Activated T-helper 17 cell treated with anti-CD3 and anti-CD28 coated beads, Interleukin-2, amount 50 U/mL, for 72 hours (primary cell): ENCODE data around the gene KRT34. TPM values are rescaled to one million over a fixed set of nuclear protein-coding genes. Genes with fewer than 3 reads are reported as not detected.
A peak's percentile ranks its signal among the peaks of the same experiment; 100 is the strongest.
"Not testable (repeated sequence)": the region's sequence is repeated elsewhere in the genome, so short reads cannot be mapped to it uniquely, and the experiment has no call there.

Experiments used
- ATAC-seq: fragments of 150-1000 bp; cut with Tn5 transposase; replicated peaks from 2 replicates; pipeline ENCODE4 v1.10.0; 2021; ENCODE audit warnings: mild to moderate bottlenecking, moderate library complexity
- H3K27ac Mint-ChIP-seq: one replicate; pipeline ENCODE4 v1.8.0; 2022; ENCODE audit warnings: mixed read lengths
- H3K27me3 Mint-ChIP-seq: one replicate; pipeline ENCODE4 v1.8.0; 2022; ENCODE audit warnings: mixed read lengths
- H3K36me3 Mint-ChIP-seq: one replicate; pipeline ENCODE4 v1.8.0; 2022; ENCODE audit warnings: low read depth, mild to moderate bottlenecking, mixed read lengths
- H3K4me1 Mint-ChIP-seq: one replicate; pipeline ENCODE4 v1.8.0; 2022; ENCODE audit warnings: mixed read lengths
- H3K4me3 Mint-ChIP-seq: one replicate; pipeline ENCODE4 v1.8.0; 2022; ENCODE audit warnings: mild to moderate bottlenecking, mixed read lengths
- H3K9me3 Mint-ChIP-seq: one replicate; pipeline ENCODE4 v1.8.0; 2022; ENCODE audit warnings: mixed read lengths
- total RNA-seq, 2 donors: library from RNA; stranded (reverse); gene quantifications; one replicate each; pipeline ENCODE4 v1.2.3, GENCODE V29; 2022

Gene KRT34
- not detected for total RNA-seq

- H3K4me3 Mint-ChIP-seq, H3K27me3 Mint-ChIP-seq, H3K27ac Mint-ChIP-seq, ATAC-seq, H3K9me3 Mint-ChIP-seq, H3K36me3 Mint-ChIP-seq, H3K4me1 Mint-ChIP-seq: not testable (repeated sequence)
These were observed at the start of gene KRT34 for GRCh38 chr17:41381943-41382342. TSS of gene KRT34 (minus strand) at chr17:41382306. CDS start at chr17:41382246, 60 bp downstream.

DNA sequence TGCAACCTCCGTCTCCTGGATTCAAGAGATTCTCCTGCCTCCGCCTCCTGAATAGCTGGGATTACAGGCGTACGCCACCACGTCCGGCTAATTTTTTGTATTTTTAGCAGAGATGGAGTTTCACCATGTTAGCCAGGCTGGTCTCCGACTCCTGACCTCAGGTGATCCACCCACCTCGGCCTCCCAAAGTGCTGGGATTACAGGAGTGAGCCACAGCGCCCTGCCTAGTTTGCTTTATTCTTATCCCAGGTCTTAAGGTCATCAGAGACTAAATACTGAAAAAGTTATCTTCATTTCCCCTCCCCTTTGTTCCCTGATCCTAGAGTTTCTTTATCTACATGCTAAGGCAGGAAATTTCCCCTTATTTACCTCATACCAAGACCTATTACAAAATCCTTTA lies 48.3 kb upstream of the KRT34 start:
- not testable (repeated sequence) for ATAC-seq, H3K9me3 Mint-ChIP-seq, H3K27ac Mint-ChIP-seq, H3K36me3 Mint-ChIP-seq, H3K4me1 Mint-ChIP-seq, H3K27me3 Mint-ChIP-seq, H3K4me3 Mint-ChIP-seq

DNA sequence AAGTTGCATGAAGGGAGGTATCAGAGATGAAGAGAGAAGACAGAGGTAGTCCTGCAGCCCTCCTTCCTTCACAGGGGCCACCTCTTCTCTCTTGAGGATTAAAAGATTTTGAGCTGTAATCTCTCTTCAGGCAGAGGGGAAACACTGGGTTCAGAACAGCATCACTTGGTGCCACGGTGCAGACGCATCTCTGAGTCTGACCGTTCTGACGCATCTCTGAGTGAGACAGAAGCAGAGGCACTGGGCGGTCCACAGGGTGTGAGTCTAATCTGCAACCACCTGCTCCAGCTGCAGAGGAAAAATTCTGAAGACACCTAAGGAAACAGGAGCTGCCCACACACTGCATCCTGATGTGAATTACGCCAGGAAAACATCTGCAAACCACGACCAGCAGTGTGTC lies 47.6 kb upstream of the KRT34 start:
- H3K9me3 Mint-ChIP-seq, result no peaks in the 10 kb centered on the region
- ATAC-seq, result no peak
- peaks cover 6% of the 10 kb centered on the region for H3K27me3 Mint-ChIP-seq
- no peak overlapping the region for H3K4me3 Mint-ChIP-seq
- peaks cover 4% of the 10 kb centered on the region for H3K4me1 Mint-ChIP-seq
- H3K36me3 Mint-ChIP-seq, result no peaks in the 10 kb centered on the region
- H3K27ac Mint-ChIP-seq, result no peak overlapping the region

DNA sequence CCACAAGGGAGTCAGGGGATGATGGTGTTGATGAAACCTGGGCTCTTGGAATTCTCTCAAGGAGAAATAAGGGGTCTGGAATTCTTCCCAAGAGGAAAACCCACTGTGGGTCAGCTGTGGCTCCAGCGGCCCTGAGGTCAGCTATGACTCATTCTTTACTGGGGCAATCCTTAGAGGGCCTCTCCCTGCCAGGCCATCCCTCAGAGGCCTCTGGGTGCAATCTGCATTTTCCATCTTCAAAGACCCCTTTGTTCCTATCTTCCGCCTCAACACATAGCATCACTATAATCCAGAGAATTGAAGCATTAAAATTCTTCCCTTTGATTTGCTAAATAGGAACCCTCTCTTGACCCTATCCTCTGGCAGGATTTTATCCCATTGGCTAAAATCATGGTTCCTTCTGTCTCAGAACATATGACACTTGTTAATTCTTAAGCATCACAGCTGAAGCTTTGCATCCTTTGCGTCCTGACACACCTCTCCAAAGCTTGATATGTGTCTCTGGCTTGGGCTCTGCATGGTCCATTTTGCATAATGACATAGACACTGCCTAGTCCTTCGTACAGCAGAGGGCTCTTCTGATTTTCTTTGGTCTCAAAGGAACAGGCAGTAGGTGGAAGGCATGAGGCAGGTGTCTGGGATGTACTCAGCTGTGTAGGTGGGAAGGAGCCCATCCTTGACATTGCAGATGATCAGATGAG lies 46.6 kb upstream of the KRT34 start:
- peaks cover 6% of the 10 kb centered on the region for H3K27me3 Mint-ChIP-seq
- ATAC-seq, result no peak

GRCh38 chr17:41424111-41424635 lies 42.1 kb upstream of the KRT34 start, which contains the start of gene KRT37:
TSS of gene KRT37 (minus strand) at chr17:41424585. CDS start at chr17:41424523, 62 bp downstream.
- Mint-ChIP-seq H3K27me3 (no peaks in the 10 kb centered on the region), H3K4me3 (no peak within 1 kb of the TSS), H3K36me3 (no peaks in the 10 kb centered on the region), H3K9me3 (no peaks in the 10 kb centered on the region), H3K27ac (peak within 1 kb of the TSS; percentile 6), H3K4me1 (peaks cover 4% of the 10 kb centered on the region)
- ATAC-seq, result no peak

More for the DNA sequence above, 46.6 kb upstream of the KRT34 start:
- peaks cover 4% of the 10 kb centered on the region for H3K4me1 Mint-ChIP-seq
- H3K36me3 Mint-ChIP-seq, result no peaks in the 10 kb centered on the region
- no peak overlapping the region for H3K27ac Mint-ChIP-seq
- no peak overlapping the region for H3K4me3 Mint-ChIP-seq
- no peaks in the 10 kb centered on the region for H3K9me3 Mint-ChIP-seq

- ATAC-seq, H3K4me3 Mint-ChIP-seq, H3K9me3 Mint-ChIP-seq, H3K27ac Mint-ChIP-seq, H3K27me3 Mint-ChIP-seq, H3K4me1 Mint-ChIP-seq, H3K36me3 Mint-ChIP-seq: not testable (repeated sequence)
These were observed 40.5 kb upstream of the KRT34 start for GRCh38 chr17:41422586-41422985.

- Mint-ChIP-seq H3K4me3 (no peak overlapping the region), H3K27ac (no peak overlapping the region)
These were observed 39.5 kb upstream of the KRT34 start for GRCh38 chr17:41421617-41422016.

GRCh38 chr17:41421116-41421515 lies 39.0 kb upstream of the KRT34 start:
- ATAC-seq, result no peak
- Mint-ChIP-seq H3K27me3 (no peaks in the 10 kb centered on the region), H3K36me3 (no peaks in the 10 kb centered on the region), H3K4me3 (no peak overlapping the region), H3K27ac (no peak overlapping the region), H3K9me3 (no peaks in the 10 kb centered on the region), H3K4me1 (peaks cover 9% of the 10 kb centered on the region)

More at GRCh38 chr17:41421617-41422016, 39.5 kb upstream of the KRT34 start:
- Mint-ChIP-seq H3K27me3 (no peaks in the 10 kb centered on the region), H3K36me3 (no peaks in the 10 kb centered on the region), H3K9me3 (no peaks in the 10 kb centered on the region), H3K4me1 (peaks cover 9% of the 10 kb centered on the region)
- no peak for ATAC-seq

DNA sequence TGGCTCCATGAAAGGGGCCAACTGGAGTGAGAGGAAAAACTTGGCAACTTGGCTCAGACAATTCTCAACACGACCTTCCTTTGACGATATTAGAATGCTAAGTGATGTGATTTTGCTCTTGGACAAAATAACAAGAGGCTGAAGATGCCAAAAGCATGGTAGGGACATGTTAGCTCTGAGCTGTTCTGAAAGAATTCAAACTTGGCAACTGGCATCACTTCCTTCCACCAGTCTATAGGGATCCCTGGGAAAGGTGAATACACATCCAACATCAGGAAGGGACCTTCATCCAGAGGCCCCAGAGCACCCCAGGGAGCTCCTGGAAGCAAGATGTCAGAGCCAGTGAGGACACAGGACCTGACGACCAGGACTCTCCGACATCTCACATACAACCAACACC lies 38.0 kb upstream of the KRT34 start:
- H3K27ac Mint-ChIP-seq, result no peak overlapping the region
- no peaks in the 10 kb centered on the region for H3K27me3 Mint-ChIP-seq
- peaks cover 9% of the 10 kb centered on the region for H3K4me1 Mint-ChIP-seq
- H3K36me3 Mint-ChIP-seq, result no peaks in the 10 kb centered on the region
- no peak overlapping the region for H3K4me3 Mint-ChIP-seq
- H3K9me3 Mint-ChIP-seq, result no peaks in the 10 kb centered on the region
- ATAC-seq, result no peak

DNA sequence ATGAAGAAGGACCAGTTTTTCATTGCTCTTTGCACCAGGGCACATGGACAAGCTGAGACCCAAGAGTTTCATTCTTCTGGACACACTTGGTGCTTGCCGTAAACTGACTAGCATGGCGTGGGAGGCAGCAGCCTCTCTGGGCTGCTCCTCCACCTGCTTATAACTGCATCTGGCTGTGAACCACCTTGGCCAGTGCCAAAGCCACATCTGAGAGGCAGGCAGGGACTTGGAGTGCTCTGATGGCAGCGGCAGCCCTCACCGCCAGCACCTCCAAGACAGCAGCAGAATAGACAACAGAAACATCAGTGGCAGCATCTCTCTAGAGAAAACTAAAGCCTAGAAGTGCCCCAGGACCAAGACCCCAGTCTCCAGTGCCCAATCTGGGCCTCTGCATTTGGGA lies 37.6 kb upstream of the KRT34 start:
- no peak overlapping the region for H3K27ac Mint-ChIP-seq
- no peaks in the 10 kb centered on the region for H3K27me3 Mint-ChIP-seq
- no peak overlapping the region for H3K4me3 Mint-ChIP-seq
- H3K9me3 Mint-ChIP-seq, result no peaks in the 10 kb centered on the region
- ATAC-seq, result no peak
- H3K4me1 Mint-ChIP-seq, result peaks cover 9% of the 10 kb centered on the region
- H3K36me3 Mint-ChIP-seq, result no peaks in the 10 kb centered on the region

DNA sequence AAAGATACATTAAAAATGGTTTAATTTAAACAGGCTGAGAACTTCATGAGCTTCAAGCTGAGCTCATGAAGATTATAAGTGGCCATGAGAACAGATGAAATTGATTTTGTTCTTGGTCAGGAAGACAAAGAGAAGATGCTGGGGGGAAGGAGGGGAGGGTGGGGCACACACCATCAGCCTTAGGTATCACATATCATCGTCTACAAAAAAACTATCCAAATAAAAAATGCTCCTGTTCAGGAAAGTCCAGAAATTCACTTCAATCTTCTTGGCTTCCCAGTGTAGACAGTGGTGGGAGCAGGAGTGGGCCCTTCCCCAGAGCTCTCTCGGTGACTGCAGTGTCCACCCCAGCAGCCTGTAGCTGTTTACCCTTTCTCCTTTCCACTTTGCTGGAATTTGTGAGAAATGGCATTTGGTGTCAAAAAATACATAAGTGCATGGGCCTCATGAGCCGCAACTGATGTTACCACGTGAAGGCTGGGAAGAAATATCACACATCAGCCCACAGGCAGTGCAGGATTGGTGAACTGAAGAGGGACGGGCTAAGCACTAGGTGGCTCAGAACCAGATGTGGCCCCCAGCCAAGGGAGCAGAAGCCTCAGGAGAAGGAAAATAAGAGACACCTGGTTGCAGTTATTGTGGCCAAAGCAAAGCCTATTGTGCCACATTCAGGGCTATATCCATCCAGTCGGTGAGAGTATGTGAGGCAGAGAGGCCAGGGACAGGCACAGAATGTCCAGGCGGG lies 36.2 kb upstream of the KRT34 start:
- no peaks in the 10 kb centered on the region for H3K36me3 Mint-ChIP-seq
- peaks cover 9% of the 10 kb centered on the region for H3K4me1 Mint-ChIP-seq
- peak overlapping the region; percentile 23 for H3K27ac Mint-ChIP-seq
- H3K9me3 Mint-ChIP-seq, result no peaks in the 10 kb centered on the region
- H3K4me3 Mint-ChIP-seq, result no peak overlapping the region
- no peak for ATAC-seq
- no peaks in the 10 kb centered on the region for H3K27me3 Mint-ChIP-seq

DNA sequence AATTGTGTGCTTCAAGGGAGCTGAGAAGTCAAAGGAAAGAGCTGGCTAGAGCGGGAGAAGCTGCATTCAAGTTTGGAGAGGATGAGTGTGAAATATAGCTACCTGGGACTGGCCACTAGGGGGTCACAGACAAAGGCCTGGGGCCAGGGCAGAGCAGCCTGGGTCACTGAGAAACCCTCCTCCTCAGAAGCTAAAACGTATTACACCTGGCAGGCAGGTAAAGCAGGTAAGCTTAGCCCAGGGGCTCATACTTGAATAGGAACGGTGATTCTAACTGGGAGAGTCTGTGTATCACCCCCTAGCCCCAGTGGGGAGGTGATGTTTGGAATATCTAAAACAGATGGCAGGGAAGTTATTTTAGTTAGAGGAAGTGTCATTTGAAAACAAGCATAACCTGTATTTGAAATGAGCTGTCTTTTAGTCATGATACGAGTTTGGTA lies 35.5 kb upstream of the KRT34 start:
- Mint-ChIP-seq H3K4me3 (no peak overlapping the region), H3K4me1 (peaks cover 9% of the 10 kb centered on the region)

DNA sequence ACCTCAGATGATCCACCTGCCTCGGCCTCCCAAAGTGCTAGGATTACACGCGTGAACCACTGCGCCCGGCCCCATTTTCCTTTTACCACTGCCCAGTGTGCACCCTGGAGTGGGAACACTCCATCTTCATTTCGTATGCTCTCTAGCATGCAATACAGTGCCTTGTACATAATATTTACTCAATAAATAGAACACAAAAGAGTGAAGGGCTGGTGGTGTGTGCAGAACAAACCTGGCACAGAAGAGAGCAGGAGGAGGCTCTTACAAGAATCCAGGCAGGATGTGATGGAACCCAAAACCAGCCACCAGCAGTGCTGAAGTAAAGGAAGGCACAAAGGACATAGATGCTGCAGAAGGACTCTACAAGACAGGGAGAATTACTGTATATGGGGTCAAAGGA lies 35.0 kb upstream of the KRT34 start:
- H3K4me1 Mint-ChIP-seq, result peaks cover 9% of the 10 kb centered on the region
- peak overlapping the region; percentile 23 for H3K27ac Mint-ChIP-seq
- H3K4me3 Mint-ChIP-seq, result no peak overlapping the region
- ATAC-seq, result no peak
- H3K36me3 Mint-ChIP-seq, result no peaks in the 10 kb centered on the region
- no peaks in the 10 kb centered on the region for H3K27me3 Mint-ChIP-seq
- H3K9me3 Mint-ChIP-seq, result no peaks in the 10 kb centered on the region

More for the DNA sequence above, 35.5 kb upstream of the KRT34 start:
- Mint-ChIP-seq H3K9me3 (no peaks in the 10 kb centered on the region), H3K36me3 (no peaks in the 10 kb centered on the region), H3K27me3 (no peaks in the 10 kb centered on the region), H3K27ac (peak overlapping the region; percentile 23)
- ATAC-seq, result no peak

GRCh38 chr17:41416479-41416878 lies 34.4 kb upstream of the KRT34 start:
- no peaks in the 10 kb centered on the region for H3K9me3 Mint-ChIP-seq
- no peak overlapping the region for H3K4me3 Mint-ChIP-seq
- no peaks in the 10 kb centered on the region for H3K27me3 Mint-ChIP-seq
- H3K4me1 Mint-ChIP-seq, result peaks cover 9% of the 10 kb centered on the region
- no peak overlapping the region for H3K27ac Mint-ChIP-seq
- no peak for ATAC-seq
- H3K36me3 Mint-ChIP-seq, result no peaks in the 10 kb centered on the region

- peaks cover 9% of the 10 kb centered on the region for H3K4me1 Mint-ChIP-seq
- H3K27me3 Mint-ChIP-seq, result no peaks in the 10 kb centered on the region
- H3K27ac Mint-ChIP-seq, result no peak overlapping the region
- H3K4me3 Mint-ChIP-seq, result no peak overlapping the region
- no peaks in the 10 kb centered on the region for H3K9me3 Mint-ChIP-seq
- no peak for ATAC-seq
- no peaks in the 10 kb centered on the region for H3K36me3 Mint-ChIP-seq
These were observed 33.8 kb upstream of the KRT34 start for GRCh38 chr17:41415833-41416335.
